OCI-LY3 (cell line): ENCODE results near the gene TNF.

ENCODE experiments used
- EZH2phosphoT487 ChIP-seq: fragments of 200-600 bp; shearing (Covaris generic); IDR thresholded peaks from 2 replicates; pipeline ENCODE4 v1.6.1; 2018; ENCODE audit warnings: antibody characterized with exemption, mixed run types, low read depth
- TF ChIP-seq, protein P1 (sequence below): fragments of 200-600, 300-600 bp; sonication (generic); IDR thresholded peaks from 2 replicates; pipeline ENCODE4 v1.5.1; 2014; ENCODE audit warnings: antibody characterized with exemption, low read length, low read depth

- TF ChIP-seq, protein P1, sequence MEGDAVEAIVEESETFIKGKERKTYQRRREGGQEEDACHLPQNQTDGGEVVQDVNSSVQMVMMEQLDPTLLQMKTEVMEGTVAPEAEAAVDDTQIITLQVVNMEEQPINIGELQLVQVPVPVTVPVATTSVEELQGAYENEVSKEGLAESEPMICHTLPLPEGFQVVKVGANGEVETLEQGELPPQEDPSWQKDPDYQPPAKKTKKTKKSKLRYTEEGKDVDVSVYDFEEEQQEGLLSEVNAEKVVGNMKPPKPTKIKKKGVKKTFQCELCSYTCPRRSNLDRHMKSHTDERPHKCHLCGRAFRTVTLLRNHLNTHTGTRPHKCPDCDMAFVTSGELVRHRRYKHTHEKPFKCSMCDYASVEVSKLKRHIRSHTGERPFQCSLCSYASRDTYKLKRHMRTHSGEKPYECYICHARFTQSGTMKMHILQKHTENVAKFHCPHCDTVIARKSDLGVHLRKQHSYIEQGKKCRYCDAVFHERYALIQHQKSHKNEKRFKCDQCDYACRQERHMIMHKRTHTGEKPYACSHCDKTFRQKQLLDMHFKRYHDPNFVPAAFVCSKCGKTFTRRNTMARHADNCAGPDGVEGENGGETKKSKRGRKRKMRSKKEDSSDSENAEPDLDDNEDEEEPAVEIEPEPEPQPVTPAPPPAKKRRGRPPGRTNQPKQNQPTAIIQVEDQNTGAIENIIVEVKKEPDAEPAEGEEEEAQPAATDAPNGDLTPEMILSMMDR, result no peak
- no peak for TF ChIP-seq EZH2phosphoT487
Measured at GRCh38 chr6:31525932-31526591, 49.3 kb upstream of the TNF start.
